Lower lobe of right lung (tissue), 2 donors: ENCODE results near the gene BICC1. TPM values are rescaled to one million over a fixed set of nuclear protein-coding genes. Genes with fewer than 3 reads are reported as not detected.

ENCODE experiments used
- ATAC-seq, 2 donors: fragments of 200-7000 bp; cut with Tn5 transposase; one replicate each; pipeline ENCODE4 v1.9.1; 2020 to 2022; ENCODE audit warnings: mild to moderate bottlenecking in 2 of 2, moderate library complexity in 2 of 2
- DNase-seq: peaks from one replicate; pipeline ENCODE4 v3.0.0-alpha.2; 2020
- H3K27ac ChIP-seq: fragments of 200-600 bp; one replicate; pipeline ENCODE4 v1.8.0; 2022
- H3K27me3 ChIP-seq: fragments of 200-600 bp; one replicate; pipeline ENCODE4 v1.8.0; 2022; ENCODE audit warnings: low read depth
- H3K36me3 ChIP-seq: fragments of 200-600 bp; one replicate; pipeline ENCODE4 v1.8.0; 2022; ENCODE audit warnings: mild to moderate bottlenecking
- H3K4me1 ChIP-seq: fragments of 200-600 bp; one replicate; pipeline ENCODE4 v1.8.0; 2022
- H3K4me3 ChIP-seq: fragments of 200-600 bp; one replicate; pipeline ENCODE4 v1.8.0; 2022; ENCODE audit warnings: mild to moderate bottlenecking
- H3K9me3 ChIP-seq: fragments of 200-600 bp; one replicate; pipeline ENCODE4 v1.8.0; 2022
- CTCF ChIP-seq: fragments of 200-600 bp; IDR thresholded peaks from one replicate; pipeline ENCODE4 v1.8.0; 2022; ENCODE audit warnings: antibody characterized with exemption, mild to moderate bottlenecking
- intact Hi-C: fragments of 100-400 bp; cut with DNase I; formaldehyde crosslinking; loops from one replicate; pipeline ENCODE4 v1.11.0; 2022
- total RNA-seq: library from RNA; stranded (reverse); fragmentation: NEBNext Ultra II Directional; extraction: Animal tissue kit (Norgen Biotek cat#: 25700); gene quantifications from one replicate; pipeline ENCODE4 v1.2.1, GENCODE V29; 2021
- donor health status: DM: no; HTN: yes; CAD: no; lungs with severe emphysema.

BICC1 gene
- total RNA-seq, 1 donor from 2014 or later: 11.0 TPM

GRCh38 chr10:58567652-58568051 lies 55.0 kb downstream of the BICC1 start:
- ATAC-seq: no peak
- Histone ChIP-seq H3K27ac (no peak overlapping the region), H3K27me3 (no peaks in the 10 kb centered on the region), H3K9me3 (peaks cover 9% of the 10 kb centered on the region), H3K36me3 (no peaks in the 10 kb centered on the region), H3K4me1 (no peaks in the 10 kb centered on the region), H3K4me3 (no peak overlapping the region)
- intact Hi-C loops: no loop called here
- TF ChIP-seq CTCF: no peak
- DNase-seq: no peak

- no peak for TF ChIP-seq CTCF
- Histone ChIP-seq H3K27me3 (no peaks in the 10 kb centered on the region), H3K9me3 (peaks cover 4% of the 10 kb centered on the region), H3K4me3 (no peak overlapping the region), H3K4me1 (no peaks in the 10 kb centered on the region), H3K27ac (no peak overlapping the region), H3K36me3 (no peaks in the 10 kb centered on the region)
- DNase-seq (no peak), ATAC-seq (no peak)
- intact Hi-C loops: no loop called here
Measured at GRCh38 chr10:58568428-58568935, 55.8 kb downstream of the BICC1 start.

GRCh38 chr10:58570307-58570723 lies 57.6 kb downstream of the BICC1 start:
- Histone ChIP-seq H3K36me3 (no peaks in the 10 kb centered on the region), H3K4me1 (no peaks in the 10 kb centered on the region), H3K9me3 (peaks cover 4% of the 10 kb centered on the region), H3K27ac (no peak overlapping the region), H3K4me3 (no peak overlapping the region), H3K27me3 (no peaks in the 10 kb centered on the region)
- no peak for ATAC-seq
- TF ChIP-seq CTCF: no peak
- no peak for DNase-seq
- intact Hi-C loops: no loop called here

GRCh38 chr10:58570979-58571378 lies 58.3 kb downstream of the BICC1 start:
- H3K4me3 ChIP-seq: no peak overlapping the region
- DNase-seq: no peak
- H3K4me1 ChIP-seq: no peaks in the 10 kb centered on the region
- no peak for ATAC-seq
- no peak overlapping the region for H3K27ac ChIP-seq
- no peak for TF ChIP-seq CTCF
- no peaks in the 10 kb centered on the region for H3K36me3 ChIP-seq
- intact Hi-C loops: no loop called here
- H3K9me3 ChIP-seq: peaks cover 4% of the 10 kb centered on the region
- H3K27me3 ChIP-seq: no peaks in the 10 kb centered on the region

- no peak for TF ChIP-seq CTCF
- Histone ChIP-seq H3K36me3 (no peaks in the 10 kb centered on the region), H3K9me3 (peaks cover 4% of the 10 kb centered on the region), H3K4me3 (no peak overlapping the region), H3K27me3 (no peaks in the 10 kb centered on the region), H3K27ac (no peak overlapping the region), H3K4me1 (peaks cover 17% of the 10 kb centered on the region)
- no peak for DNase-seq
- intact Hi-C loops: no loop called here
- no peak for ATAC-seq
Measured at GRCh38 chr10:58573144-58573543, 60.5 kb downstream of the BICC1 start.

- no peak for ATAC-seq
Measured at GRCh38 chr10:58574058-58574457, 61.4 kb downstream of the BICC1 start.

More at GRCh38 chr10:58574058-58574457, 61.4 kb downstream of the BICC1 start:
- no peaks in the 10 kb centered on the region for H3K36me3 ChIP-seq
- H3K4me1 ChIP-seq: peaks cover 26% of the 10 kb centered on the region
- no peak overlapping the region for H3K27ac ChIP-seq
- intact Hi-C loops: no loop called here
- peaks cover 4% of the 10 kb centered on the region for H3K9me3 ChIP-seq
- no peak for TF ChIP-seq CTCF
- no peaks in the 10 kb centered on the region for H3K27me3 ChIP-seq
- H3K4me3 ChIP-seq: no peak overlapping the region
- no peak for DNase-seq
